Vagina (tissue), 2 donors: Measurements from ENCODE around the gene USE1.

Experiments
- CTCF ChIP-seq, 3 experiments: fragments of 450-650 bp in 2 of 3; fragments of 200-600 bp in 1 of 3; sonication (generic) in 1 of 3; IDR thresholded peaks; one replicate each; pipeline ENCODE4 v1.5.1; 2017 to 2019; ENCODE audit warnings: antibody characterized with exemption in 3 of 3, mild to moderate bottlenecking in 2 of 3, moderate library complexity in 2 of 3
- POLR2A ChIP-seq, 2 donors: fragments of 450-650 bp; IDR thresholded peaks; one replicate each; pipeline ENCODE4 v1.6.1; 2017; ENCODE audit warnings: antibody characterized with exemption in 2 of 2, mild to moderate bottlenecking in 2 of 2, moderate library complexity in 2 of 2
- POLR2AphosphoS5 ChIP-seq, 2 donors: sonication (generic); formaldehyde crosslinking; IDR thresholded peaks; one replicate each; pipeline ENCODE4 v1.9.0; 2017; ENCODE audit warnings: antibody characterized with exemption in 2 of 2, mild to moderate bottlenecking in 2 of 2, low read depth in 1 of 2; ENCODE audit not compliant: insufficient read depth in 1 of 2

GRCh38 chr19:17232258-17232657 lies 17.1 kb downstream of the USE1 start:
- TF ChIP-seq CTCF (IDR thresholded peaks at IDR 0.05): no peak
- no peak for TF ChIP-seq POLR2A (IDR thresholded peaks at IDR 0.05)
- TF ChIP-seq POLR2AphosphoS5 (IDR thresholded peaks at IDR 0.05; ENCODE audit: insufficient read depth in 1 of 2, low read depth in 1 of 2): no peak
